ENCODE results near the gene AVP. TPM values are rescaled to one million over a fixed set of nuclear protein-coding genes. Genes with fewer than 3 reads are reported as not detected.

AVP gene
- total and polyA plus RNA-seq, 9 of the 15 experiments (the other 6 are each of a cell fraction or from before 2014, with no cell fraction given): not detected

GRCh38 chr20:3045816-3046676, 38.5 kb downstream of the AVP start, which contains the start of gene MRPS26 (continued):
- no peak for TF ChIP-seq KAT7 (CRISPR knock-in tag; IDR thresholded peaks at IDR 0.05; ENCODE audit: borderline replicate concordance)
- no peak for TF ChIP-seq NCOA1 (IDR thresholded peaks at IDR 0.05; ENCODE audit: low read depth)
- no peak for TF ChIP-seq RBM17 (IDR thresholded peaks at IDR 0.05; ENCODE audit: borderline replicate concordance, low read depth, low read length)
- TF ChIP-seq BCL6 (CRISPR knock-in tag; IDR thresholded peaks at IDR 0.05): no peak
- TF ChIP-seq ETS1 (conservative IDR thresholded peaks at IDR 0.05; ENCODE audit: control insufficient read depth, low read depth, low read length): peak; percentile 96
- TF ChIP-seq ARHGAP35 (IDR thresholded peaks at IDR 0.05; ENCODE audit: partially characterized antibody): no peak
- no peak for TF ChIP-seq ZNF347 (CRISPR knock-in tag; IDR thresholded peaks at IDR 0.05; ENCODE audit: low read depth)
- TF ChIP-seq FOXK1 (CRISPR knock-in tag; IDR thresholded peaks at IDR 0.05; ENCODE audit: borderline replicate concordance): no peak
- TF ChIP-seq SMAD4 (CRISPR knock-in tag; conservative IDR thresholded peaks at IDR 0.05): no peak
- TF ChIP-seq PHF8 (IDR thresholded peaks at IDR 0.05; ENCODE audit: borderline replicate concordance, low read length): peak; percentile 88; the same call in 1 of the 2 replicates
- TF ChIP-seq NFE2L1 (tag; IDR thresholded peaks at IDR 0.05; ENCODE audit: borderline replicate concordance, low read depth): no peak
- TF ChIP-seq MEF2A (IDR thresholded peaks at IDR 0.05; ENCODE audit: control insufficient read depth, low read depth, low read length): no peak
- no peak for TF ChIP-seq CREB5 (CRISPR knock-in tag; IDR thresholded peaks at IDR 0.05)
- no peak for TF ChIP-seq ZNF668 (CRISPR knock-in tag; IDR thresholded peaks at IDR 0.05)
- TF ChIP-seq CTCFL (IDR thresholded peaks at IDR 0.05; ENCODE audit: borderline replicate concordance, insufficient read depth, low read depth, low read length, poor library complexity, severe bottlenecking): no peak
- TF ChIP-seq ATF3 (IDR thresholded peaks at IDR 0.05): no peak
- no peak for TF ChIP-seq ATF3 (CRISPR knock-in tag; conservative IDR thresholded peaks at IDR 0.05)
- no peak for TF ChIP-seq ZNF444 (CRISPR knock-in tag; IDR thresholded peaks at IDR 0.05)
- TF ChIP-seq MAZ (CRISPR knock-in tag; conservative IDR thresholded peaks at IDR 0.05 in 1 of 2, IDR thresholded peaks at IDR 0.05 in 1 of 2): peak; percentile 62 to 78; a peak in 2 of 4 replicates
- TF ChIP-seq EZH2 (IDR thresholded peaks at IDR 0.05; ENCODE audit: borderline replicate concordance, low read depth, low read length): no peak
- TF ChIP-seq NBN (IDR thresholded peaks at IDR 0.05; ENCODE audit: low read depth): no peak

All from K562 (cell line).